ENCODE data around the gene METTL14.

DNA sequence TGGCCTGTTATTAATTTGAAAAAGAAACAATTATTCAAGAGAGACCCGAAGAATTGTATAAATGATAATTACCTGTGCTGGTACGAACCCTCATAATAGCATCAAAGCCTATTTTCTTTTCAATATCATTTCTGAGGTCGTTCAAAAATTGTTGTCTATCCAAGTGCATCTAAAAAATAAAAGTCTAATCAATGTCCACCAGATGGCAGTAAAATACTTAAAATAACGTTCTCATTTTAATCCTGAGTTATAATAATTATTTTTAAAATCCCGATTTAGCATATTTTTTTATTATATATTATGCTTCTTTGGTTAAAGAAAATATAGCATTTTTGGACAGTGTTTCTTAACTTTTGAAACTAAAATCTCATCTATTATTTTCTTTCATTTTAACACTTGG, 55.7 kb downstream of the METTL14 start:
- peak; percentile 38 to 66 (median 50) for TF ChIP-seq CTCF (IDR thresholded peaks at IDR 0.05)
- no peak for TF ChIP-seq POLR2A (IDR thresholded peaks at IDR 0.05)
